Mesendoderm (in vitro differentiated cells): ENCODE data around the gene VPS54.

ENCODE experiments used
- DNase-seq: peaks from one replicate; pipeline ENCODE4 v3.0.0; 2013
- H2AK5ac ChIP-seq: 2 replicates; pipeline ENCODE4 v1.6.1; 2013; ENCODE audit warnings: low read length, inconsistent platforms
- H2BK120ac ChIP-seq: 2 replicates; pipeline ENCODE4 v1.6.1; 2013; ENCODE audit warnings: low read depth, mild to moderate bottlenecking, low read length, moderate library complexity, mixed read lengths
- H2BK15ac ChIP-seq: replicated peaks from 2 replicates; pipeline ENCODE4 v1.6.1; 2013; ENCODE audit warnings: low read depth, mild to moderate bottlenecking, moderate library complexity
- H2BK5ac ChIP-seq: 2 replicates; pipeline ENCODE4 v1.6.1; 2013; ENCODE audit warnings: low read length, inconsistent platforms
- H3K18ac ChIP-seq: 2 replicates; pipeline ENCODE4 v1.6.1; 2013; ENCODE audit warnings: mild to moderate bottlenecking, low read length, mixed read lengths
- H3K23ac ChIP-seq: one replicate; pipeline ENCODE4 v1.6.1; 2013; ENCODE audit warnings: low read length
- H3K27ac ChIP-seq: 2 replicates; pipeline ENCODE4 v1.5.1; 2013; ENCODE audit warnings: low read depth, mild to moderate bottlenecking, inconsistent platforms, low read length, moderate library complexity
- H3K27me3 ChIP-seq: 2 replicates; pipeline ENCODE4 v1.6.1; 2013; ENCODE audit warnings: low read length, control low read depth, mild to moderate bottlenecking, inconsistent platforms; ENCODE audit not compliant: insufficient read depth, poor library complexity
- H3K36me3 ChIP-seq: 2 replicates; pipeline ENCODE4 v1.6.1; 2013; ENCODE audit warnings: low read length, inconsistent platforms; ENCODE audit not compliant: control insufficient read depth, insufficient read depth
- H3K4ac ChIP-seq: one replicate; pipeline ENCODE4 v1.6.1; 2013; ENCODE audit warnings: low read depth, mild to moderate bottlenecking, low read length, moderate library complexity
- H3K4me1 ChIP-seq: 2 replicates; pipeline ENCODE4 v1.6.1; 2013; ENCODE audit warnings: low read depth, low read length, inconsistent platforms; ENCODE audit not compliant: control insufficient read depth
- H3K4me2 ChIP-seq: 2 replicates; pipeline ENCODE4 v1.6.1; 2013; ENCODE audit warnings: low read length
- H3K4me3 ChIP-seq: 2 replicates; pipeline ENCODE4 v1.5.1; 2013; ENCODE audit warnings: mild to moderate bottlenecking, low read length
- H3K56ac ChIP-seq: one replicate; pipeline ENCODE4 v1.6.1; 2013; ENCODE audit warnings: low read length
- H3K79me1 ChIP-seq: 2 replicates; pipeline ENCODE4 v1.6.1; 2013; ENCODE audit warnings: low read length, inconsistent platforms
- H3K79me2 ChIP-seq: 2 replicates; pipeline ENCODE4 v1.6.1; 2013; ENCODE audit warnings: mild to moderate bottlenecking, low read length; ENCODE audit not compliant: control insufficient read depth, insufficient read depth
- H3K9ac ChIP-seq: 2 replicates; pipeline ENCODE4 v1.6.1; 2013; ENCODE audit warnings: low read length, inconsistent platforms
- H4K5ac ChIP-seq: one replicate; pipeline ENCODE4 v1.6.1; 2013; ENCODE audit warnings: low read length
- H4K8ac ChIP-seq: one replicate; pipeline ENCODE4 v1.6.1; 2013; ENCODE audit warnings: low read depth, mild to moderate bottlenecking, control low read depth, low read length, moderate library complexity
- WGBS: extraction: QIAGEN DNeasy Blood & Tissue Kit; methylation state at CpG from one replicate; pipeline ENCODE4 v1.1.7; 2013; ENCODE audit warnings: low lambda C conversion rate, missing lambda C conversion rate; ENCODE audit not compliant: insufficient coverage; ENCODE audit errors: extremely low coverage; 5-methylcytosine and 5-hydroxymethylcytosine counted together

VPS54 gene

DNA sequence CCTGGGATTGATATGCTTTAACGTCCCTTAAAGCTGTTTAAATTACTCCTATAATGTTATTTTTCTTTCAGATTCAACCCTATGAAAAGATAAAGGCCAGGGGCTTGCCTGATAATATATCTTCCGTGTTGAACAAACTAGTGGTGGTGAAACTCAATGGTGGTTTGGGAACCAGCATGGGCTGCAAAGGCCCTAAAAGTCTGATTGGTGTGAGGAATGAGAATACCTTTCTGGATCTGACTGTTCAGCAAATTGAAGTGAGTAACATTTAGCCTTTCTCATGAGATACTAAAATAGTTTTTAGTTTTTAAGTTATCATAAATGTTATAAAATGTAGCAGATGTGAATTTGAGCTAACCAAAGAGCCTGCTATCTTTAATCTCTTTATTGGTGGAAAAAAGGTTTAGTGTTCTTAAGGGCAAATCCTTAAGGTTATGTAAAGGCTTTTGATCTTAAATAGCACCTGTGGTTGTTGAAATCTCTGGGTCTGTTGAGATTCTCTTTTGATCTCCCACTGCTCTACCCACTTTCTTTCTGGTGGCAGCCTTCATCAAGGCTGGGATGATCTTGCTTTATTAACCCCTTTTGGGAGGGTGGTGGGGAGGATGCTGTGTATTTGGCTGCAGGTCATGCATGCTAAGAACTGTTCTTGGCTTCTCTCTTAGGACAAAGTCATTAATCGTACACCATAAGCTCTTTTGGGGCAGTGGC, 136.7 kb downstream of the VPS54 start:
- Histone ChIP-seq H3K27me3 (no peaks in the 10 kb centered on the region), H2BK120ac (no peak overlapping the region), H4K8ac (no peak overlapping the region), H3K79me1 (peaks cover 9% of the 10 kb centered on the region), H2BK15ac (no peak overlapping the region), H2BK5ac (no peak overlapping the region), H3K79me2 (peaks cover 6% of the 10 kb centered on the region), H3K56ac (no peak overlapping the region), H4K5ac (no peak overlapping the region), H2AK5ac (no peak overlapping the region), H3K18ac (no peak overlapping the region), H3K9ac (no peak overlapping the region), H3K4ac (no peak overlapping the region), H3K4me1 (peaks cover 3% of the 10 kb centered on the region), H3K23ac (no peak overlapping the region), H3K27ac (no peak overlapping the region), H3K4me3 (no peak overlapping the region), H3K36me3 (peaks cover 5% of the 10 kb centered on the region), H3K4me2 (no peak overlapping the region)
- WGBS, result no CpG with 5 or more reads among the region's 3 CpGs
- no peak for DNase-seq

GRCh38 chr2:63881205-63881604, 138.0 kb downstream of the VPS54 start:
- no peak overlapping the region for H3K18ac ChIP-seq
- H3K4me3 ChIP-seq, result no peak overlapping the region
- H3K4me1 ChIP-seq, result peaks cover 3% of the 10 kb centered on the region
- no peak overlapping the region for H3K27ac ChIP-seq
- no peak overlapping the region for H2AK5ac ChIP-seq
- H3K27me3 ChIP-seq, result no peaks in the 10 kb centered on the region
- H3K9ac ChIP-seq, result no peak overlapping the region
- H3K36me3 ChIP-seq, result peaks cover 2% of the 10 kb centered on the region
- H3K4ac ChIP-seq, result no peak overlapping the region
- no peak overlapping the region for H4K5ac ChIP-seq
- H2BK15ac ChIP-seq, result no peak overlapping the region
- peak; percentile 35 for DNase-seq
- WGBS, result no CpG with 5 or more reads among the region's 2 CpGs
- H3K56ac ChIP-seq, result no peak overlapping the region
- H2BK120ac ChIP-seq, result no peak overlapping the region
- no peak overlapping the region for H3K4me2 ChIP-seq
- no peak overlapping the region for H4K8ac ChIP-seq
- H3K79me1 ChIP-seq, result peaks cover 6% of the 10 kb centered on the region
- no peak overlapping the region for H3K23ac ChIP-seq
- H3K79me2 ChIP-seq, result peaks cover 7% of the 10 kb centered on the region
- H2BK5ac ChIP-seq, result no peak overlapping the region

DNA sequence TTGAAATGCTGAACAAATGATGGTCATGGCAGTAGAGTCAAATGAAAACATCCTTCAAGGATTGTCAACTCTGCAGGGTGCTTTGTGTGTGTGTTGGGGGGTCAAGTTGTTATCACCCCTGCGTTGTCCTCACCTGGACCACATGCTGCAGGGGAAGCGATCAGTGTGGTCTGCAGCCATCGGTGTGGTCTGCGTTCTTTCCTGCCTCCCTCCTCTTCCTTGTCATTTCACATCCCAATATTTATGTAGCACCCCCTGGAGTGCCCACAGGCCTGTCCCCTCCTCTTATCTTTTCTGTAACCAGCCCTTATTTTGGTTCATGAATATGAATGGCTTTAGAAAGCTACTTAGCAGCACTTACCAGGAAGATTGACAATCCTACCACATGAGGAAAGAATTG, 138.6 kb downstream of the VPS54 start:
- Histone ChIP-seq H3K27ac (peak overlapping the region; percentile 81), H2BK5ac (no peak overlapping the region), H3K79me1 (peaks cover 12% of the 10 kb centered on the region), H3K4ac (no peak overlapping the region), H3K56ac (no peak overlapping the region), H2BK15ac (no peak overlapping the region), H3K4me3 (no peak overlapping the region), H3K23ac (no peak overlapping the region), H3K4me2 (no peak overlapping the region), H3K27me3 (no peaks in the 10 kb centered on the region), H3K9ac (no peak overlapping the region), H4K5ac (no peak overlapping the region), H2BK120ac (no peak overlapping the region), H3K79me2 (peaks cover 12% of the 10 kb centered on the region), H3K36me3 (peaks cover 2% of the 10 kb centered on the region), H2AK5ac (no peak overlapping the region), H4K8ac (no peak overlapping the region), H3K4me1 (peaks cover 3% of the 10 kb centered on the region), H3K18ac (no peak overlapping the region)
- peak; percentile 70 for DNase-seq
- WGBS, result no CpG with 5 or more reads among the region's 4 CpGs

- Histone ChIP-seq H2BK15ac (no peak overlapping the region), H4K5ac (no peak overlapping the region), H3K36me3 (peaks cover 2% of the 10 kb centered on the region), H3K4me1 (peaks cover 5% of the 10 kb centered on the region), H3K23ac (no peak overlapping the region), H3K4me3 (no peak overlapping the region), H3K4me2 (no peak overlapping the region), H3K56ac (peak overlapping the region; percentile 39), H2BK5ac (peak overlapping the region; percentile 43), H3K79me2 (peaks cover 17% of the 10 kb centered on the region), H3K79me1 (peaks cover 16% of the 10 kb centered on the region), H3K4ac (no peak overlapping the region), H3K18ac (no peak overlapping the region), H3K27ac (peak overlapping the region; percentile 81), H4K8ac (no peak overlapping the region), H3K9ac (no peak overlapping the region), H2AK5ac (no peak overlapping the region), H3K27me3 (no peaks in the 10 kb centered on the region), H2BK120ac (no peak overlapping the region)
- no CpG with 5 or more reads among the region's 2 CpGs for WGBS
- DNase-seq, result no peak
These were observed 139.3 kb downstream of the VPS54 start for GRCh38 chr2:63879876-63880433.

DNA sequence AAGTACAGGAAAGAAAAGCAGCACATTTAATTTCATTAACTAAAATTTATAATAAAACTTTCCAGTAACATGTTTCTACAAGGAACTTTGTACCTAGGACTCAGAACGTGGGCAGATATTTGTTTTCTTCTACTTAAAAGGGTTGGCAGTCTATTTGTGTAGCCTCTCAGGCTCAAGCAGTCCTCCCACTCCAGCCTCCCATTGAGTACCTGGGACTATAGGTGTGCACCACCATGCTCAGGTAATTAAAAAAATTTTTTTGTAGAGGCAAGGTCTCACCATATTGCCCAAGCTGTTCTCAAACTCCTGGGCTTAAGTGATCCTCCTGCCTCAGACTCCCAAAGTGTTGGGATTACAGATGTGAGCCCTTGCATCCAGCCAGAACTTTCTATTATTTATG, 140.7 kb downstream of the VPS54 start:
- Histone ChIP-seq H3K4me1 (peaks cover 8% of the 10 kb centered on the region), H3K79me2 (peaks cover 28% of the 10 kb centered on the region), H3K79me1 (peaks cover 21% of the 10 kb centered on the region), H3K27ac (no peak overlapping the region), H4K5ac (no peak overlapping the region), H3K27me3 (no peaks in the 10 kb centered on the region), H2BK15ac (no peak overlapping the region), H2BK5ac (no peak overlapping the region), H4K8ac (no peak overlapping the region), H2BK120ac (no peak overlapping the region), H3K4me3 (no peak overlapping the region), H3K4ac (no peak overlapping the region), H3K36me3 (peaks cover 2% of the 10 kb centered on the region), H2AK5ac (no peak overlapping the region), H3K18ac (peak overlapping the region; percentile 72), H3K23ac (no peak overlapping the region), H3K56ac (no peak overlapping the region), H3K4me2 (no peak overlapping the region), H3K9ac (no peak overlapping the region)
- no peak for DNase-seq
- no CpG with 5 or more reads among the region's 1 CpG for WGBS
